Epidermal melanocyte (primary cell): ENCODE measurements around the gene OPN1MW3.
"Not testable (repeated sequence)": the region's sequence is repeated elsewhere in the genome, so short reads cannot be mapped to it uniquely, and the experiment has no call there.

Experiments
- DNase-seq: peaks from one replicate; pipeline ENCODE4 v3.0.0; 2011; ENCODE audit warnings: low spot score; ENCODE audit not compliant: insufficient read length

Gene OPN1MW3

DNA sequence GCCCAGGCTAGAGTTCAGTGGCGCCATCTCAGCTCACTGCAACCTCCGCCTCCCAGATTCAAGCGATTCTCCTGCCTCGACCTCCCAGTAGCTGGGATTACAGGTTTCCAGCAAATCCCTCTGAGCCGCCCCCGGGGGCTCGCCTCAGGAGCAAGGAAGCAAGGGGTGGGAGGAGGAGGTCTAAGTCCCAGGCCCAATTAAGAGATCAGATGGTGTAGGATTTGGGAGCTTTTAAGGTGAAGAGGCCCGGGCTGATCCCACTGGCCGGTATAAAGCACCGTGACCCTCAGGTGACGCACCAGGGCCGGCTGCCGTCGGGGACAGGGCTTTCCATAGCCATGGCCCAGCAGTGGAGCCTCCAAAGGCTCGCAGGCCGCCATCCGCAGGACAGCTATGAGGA is at the start of gene OPN1MW3:
Gene OPN1MW3, plus strand, starts transcription at position 301 of the 400 bp plus-strand sequence. Its CDS starts 38 bp downstream, at position 339.
- DNase-seq: not testable (repeated sequence)

DNA sequence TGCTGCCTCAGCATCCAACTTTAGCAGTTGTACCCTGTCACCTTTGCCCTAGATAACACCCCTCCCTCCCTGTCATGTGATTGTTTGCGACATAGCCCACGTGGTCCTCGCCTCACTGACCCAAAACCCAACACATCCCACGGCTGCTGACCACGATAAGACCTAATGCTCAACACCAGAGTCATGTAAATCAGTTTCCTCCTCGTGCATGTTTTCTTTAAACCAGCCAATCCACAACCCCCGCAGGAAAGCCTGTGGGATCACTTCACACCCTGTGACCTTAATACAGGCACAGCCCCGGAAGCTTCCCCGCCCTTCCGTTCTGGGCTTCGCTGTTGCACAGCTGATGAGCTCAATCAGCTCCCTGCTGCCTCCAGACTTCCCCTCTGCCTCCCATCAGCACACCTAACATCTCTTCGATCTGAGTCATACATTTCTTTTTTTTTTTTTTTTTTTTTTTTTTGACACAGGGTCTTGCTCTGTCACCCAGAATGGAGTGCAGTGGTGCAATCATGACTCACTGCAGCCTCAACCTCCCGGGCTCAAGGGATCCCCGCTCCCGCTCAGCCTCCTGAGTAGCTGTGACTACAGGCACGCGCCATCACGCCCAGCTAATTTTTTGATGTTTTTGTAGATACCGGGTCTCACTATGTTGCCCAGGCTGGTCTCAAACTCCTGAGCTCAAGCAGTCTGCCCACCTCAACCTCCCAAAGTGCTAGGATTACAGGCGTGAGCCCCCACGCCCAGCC is 47.5 kb upstream of the OPN1MW3 start:
- DNase-seq: not testable (repeated sequence)

DNA sequence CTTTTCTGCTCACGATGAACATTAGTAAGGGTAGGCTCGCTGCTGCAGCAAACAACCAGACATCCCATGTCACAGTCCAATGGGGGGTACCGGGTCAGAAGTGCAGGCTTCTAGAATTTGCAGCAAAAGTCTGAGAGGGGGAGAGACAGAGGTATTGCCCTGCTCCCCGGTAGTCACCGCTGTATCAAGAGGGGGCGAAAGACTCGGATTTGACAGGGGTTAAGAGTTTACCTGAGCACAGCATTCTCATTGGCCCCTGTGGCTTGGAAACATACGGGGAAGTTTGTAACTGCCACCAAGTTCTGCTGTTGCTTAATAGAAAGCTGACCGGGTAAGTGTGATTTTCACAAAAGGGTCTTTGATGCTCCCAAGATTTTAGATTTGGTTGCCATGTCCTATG is 46.3 kb upstream of the OPN1MW3 start:
- not testable (repeated sequence) for DNase-seq

DNA sequence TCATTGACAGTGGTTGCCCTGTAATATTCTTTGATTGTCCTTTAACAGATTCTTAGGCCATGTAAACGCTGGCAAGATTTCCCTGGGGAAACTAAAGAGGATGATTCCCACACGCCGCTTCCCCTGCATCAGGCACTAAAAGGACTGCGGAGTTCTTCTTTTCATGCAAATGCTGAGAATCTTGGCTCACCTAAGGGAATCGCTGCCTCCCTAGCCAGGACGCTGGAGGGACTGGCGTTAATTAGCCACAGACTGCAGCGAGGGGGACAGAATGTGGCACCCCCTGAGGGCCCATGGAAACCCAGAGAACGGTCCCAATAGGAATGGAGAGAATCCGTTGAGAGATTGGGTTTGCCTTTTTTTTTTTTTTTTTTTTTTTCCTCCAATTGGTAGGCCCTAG is 45.9 kb upstream of the OPN1MW3 start:
- not testable (repeated sequence) for DNase-seq

DNA sequence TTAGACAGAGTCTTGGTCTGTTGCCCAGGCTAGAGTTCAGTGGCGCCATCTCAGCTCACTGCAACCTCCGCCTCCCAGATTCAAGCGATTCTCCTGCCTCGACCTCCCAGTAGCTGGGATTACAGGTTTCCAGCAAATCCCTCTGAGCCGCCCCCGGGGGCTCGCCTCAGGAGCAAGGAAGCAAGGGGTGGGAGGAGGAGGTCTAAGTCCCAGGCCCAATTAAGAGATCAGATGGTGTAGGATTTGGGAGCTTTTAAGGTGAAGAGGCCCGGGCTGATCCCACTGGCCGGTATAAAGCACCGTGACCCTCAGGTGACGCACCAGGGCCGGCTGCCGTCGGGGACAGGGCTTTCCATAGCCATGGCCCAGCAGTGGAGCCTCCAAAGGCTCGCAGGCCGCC is 37.9 kb upstream of the OPN1MW3 start, which contains the start of gene OPN1MW2:
Gene OPN1MW2, plus strand, starts transcription at position 301 of the 400 bp plus-strand sequence. Its CDS starts 60 bp downstream, at position 361.
- not testable (repeated sequence) for DNase-seq

- DNase-seq: not testable (repeated sequence)
These were observed 32.1 kb upstream of the OPN1MW3 start for GRCh38 chrX:154225292-154225691.

DNA sequence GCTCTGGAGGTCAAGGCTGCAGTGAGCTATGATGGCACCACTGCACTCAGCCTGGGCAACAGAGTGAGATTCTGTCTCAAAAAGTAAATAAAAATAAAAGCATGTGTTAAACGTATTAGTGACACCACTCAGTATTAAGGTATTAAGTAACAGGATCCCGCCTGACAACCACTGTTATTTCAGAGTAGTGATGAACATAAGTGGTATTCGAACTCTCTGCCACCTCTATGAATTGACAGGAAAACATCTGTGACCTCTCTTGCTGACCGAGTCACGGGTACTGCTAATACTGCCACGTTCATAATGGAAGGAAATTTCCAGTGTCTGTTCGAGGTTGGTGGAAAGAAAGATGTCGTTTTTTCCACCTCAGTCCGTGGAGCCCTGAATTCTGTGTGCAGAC is 30.7 kb upstream of the OPN1MW3 start:
- DNase-seq: not testable (repeated sequence)

GRCh38 chrX:154231443-154231842 is 25.9 kb upstream of the OPN1MW3 start:
- DNase-seq: not testable (repeated sequence)

GRCh38 chrX:154233620-154234019 is 23.8 kb upstream of the OPN1MW3 start:
- DNase-seq: not testable (repeated sequence)

DNA sequence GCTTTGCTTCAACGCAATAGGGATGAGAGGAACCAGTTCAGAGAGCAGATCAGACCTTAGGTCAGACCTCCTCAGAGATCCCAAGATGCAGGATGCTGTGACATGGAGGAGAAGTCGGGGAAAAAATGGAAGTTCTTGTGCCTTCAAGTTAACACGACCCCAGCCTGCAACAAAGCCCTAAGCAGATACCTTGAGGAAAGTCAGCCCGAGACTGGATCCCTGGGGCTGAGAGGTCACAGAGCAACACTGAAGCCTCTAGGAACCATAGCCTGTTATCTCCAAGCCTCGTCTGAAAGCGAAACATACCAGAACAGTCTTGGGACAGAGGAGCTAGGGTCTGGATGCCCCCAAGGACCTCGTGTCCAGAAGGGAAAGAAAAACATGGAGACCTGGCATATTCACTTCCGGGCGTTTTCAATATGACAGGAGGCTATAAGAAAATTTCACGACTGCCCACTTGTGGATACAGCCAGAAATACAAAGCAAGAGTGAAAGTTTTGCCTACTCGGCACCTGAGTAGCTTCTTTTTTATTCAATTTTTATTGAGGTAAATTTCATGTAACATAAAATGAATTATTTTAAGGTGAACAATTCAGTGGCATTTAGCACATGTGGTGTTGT is 18.3 kb upstream of the OPN1MW3 start:
- DNase-seq: not testable (repeated sequence)

- peak; percentile 15 for DNase-seq
These were observed 17.3 kb upstream of the OPN1MW3 start for GRCh38 chrX:154239982-154240503.

DNA sequence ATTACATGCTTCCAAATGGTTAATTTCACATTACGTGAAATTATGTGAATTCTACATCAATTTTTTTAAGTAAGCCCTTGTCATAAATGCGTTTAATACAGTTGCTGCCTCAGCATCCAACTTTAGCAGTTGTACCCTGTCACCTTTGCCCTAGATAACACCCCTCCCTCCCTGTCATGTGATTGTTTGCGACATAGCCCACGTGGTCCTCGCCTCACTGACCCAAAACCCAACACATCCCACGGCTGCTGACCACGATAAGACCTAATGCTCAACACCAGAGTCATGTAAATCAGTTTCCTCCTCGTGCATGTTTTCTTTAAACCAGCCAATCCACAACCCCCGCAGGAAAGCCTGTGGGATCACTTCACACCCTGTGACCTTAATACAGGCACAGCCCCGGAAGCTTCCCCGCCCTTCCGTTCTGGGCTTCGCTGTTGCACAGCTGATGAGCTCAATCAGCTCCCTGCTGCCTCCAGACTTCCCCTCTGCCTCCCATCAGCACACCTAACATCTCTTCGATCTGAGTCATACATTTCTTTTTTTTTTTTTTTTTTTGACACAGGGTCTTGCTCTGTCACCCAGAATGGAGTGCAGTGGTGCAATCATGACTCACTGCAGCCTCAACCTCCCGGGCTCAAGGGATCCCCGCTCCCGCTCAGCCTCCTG is 9.9 kb upstream of the OPN1MW3 start:
- not testable (repeated sequence) for DNase-seq

DNA sequence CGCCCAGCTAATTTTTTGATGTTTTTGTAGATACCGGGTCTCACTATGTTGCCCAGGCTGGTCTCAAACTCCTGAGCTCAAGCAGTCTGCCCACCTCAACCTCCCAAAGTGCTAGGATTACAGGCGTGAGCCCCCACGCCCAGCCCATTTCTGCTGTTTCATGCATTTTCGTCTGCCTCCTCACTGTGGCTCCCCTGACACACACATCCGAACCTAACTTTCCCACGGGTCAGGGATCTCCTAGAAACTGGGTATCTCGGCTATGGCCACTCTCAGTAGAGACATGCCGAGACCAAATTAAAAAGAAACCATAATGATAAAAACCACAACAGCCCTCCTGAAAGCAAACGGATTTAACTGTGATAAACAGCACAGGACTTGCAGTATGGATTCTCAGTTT is 9.3 kb upstream of the OPN1MW3 start:
- not testable (repeated sequence) for DNase-seq

- DNase-seq: not testable (repeated sequence)
These were observed 1.3 kb downstream of the OPN1MW3 start for GRCh38 chrX:154258711-154259110.

DNA sequence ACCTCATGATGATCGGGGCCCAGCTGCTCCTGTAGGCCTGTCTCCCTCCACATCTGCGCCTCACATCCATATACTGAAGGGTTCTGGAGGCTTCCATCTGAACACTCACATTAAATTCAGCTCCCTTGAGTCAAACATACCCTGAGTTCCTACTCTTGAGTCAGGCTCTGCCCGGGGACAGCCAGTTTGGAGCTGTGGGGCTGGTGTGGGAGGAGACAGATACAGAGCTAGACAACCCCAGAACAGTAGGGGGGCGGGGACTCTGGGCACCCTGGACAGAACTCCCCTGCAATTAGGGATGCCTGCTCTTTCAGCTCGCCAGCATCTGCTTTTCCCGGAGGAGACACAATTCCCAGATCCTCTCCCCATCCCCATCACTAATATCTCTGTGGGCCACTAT is 5.7 kb downstream of the OPN1MW3 start:
- not testable (repeated sequence) for DNase-seq

DNA sequence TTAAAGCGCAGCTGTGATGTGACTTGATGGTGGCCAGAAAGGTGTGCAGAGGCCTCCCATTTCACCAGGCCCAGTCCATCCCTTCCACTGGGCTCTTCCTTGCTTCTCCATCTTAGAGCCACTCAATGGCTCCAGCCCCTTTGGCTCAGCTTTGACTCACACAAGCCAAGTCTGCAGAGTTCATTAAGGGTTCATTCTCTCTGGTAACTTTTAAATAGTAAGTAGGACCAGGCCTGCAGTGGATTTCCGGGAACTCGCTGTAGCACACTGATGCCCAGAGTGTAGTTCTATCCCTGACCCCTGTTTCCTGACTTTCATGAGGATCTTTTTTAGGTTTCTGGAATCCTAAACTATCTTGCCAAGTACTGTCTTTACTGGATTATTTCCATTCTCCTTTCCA is 11.9 kb downstream of the OPN1MW3 start:
- not testable (repeated sequence) for DNase-seq

DNA sequence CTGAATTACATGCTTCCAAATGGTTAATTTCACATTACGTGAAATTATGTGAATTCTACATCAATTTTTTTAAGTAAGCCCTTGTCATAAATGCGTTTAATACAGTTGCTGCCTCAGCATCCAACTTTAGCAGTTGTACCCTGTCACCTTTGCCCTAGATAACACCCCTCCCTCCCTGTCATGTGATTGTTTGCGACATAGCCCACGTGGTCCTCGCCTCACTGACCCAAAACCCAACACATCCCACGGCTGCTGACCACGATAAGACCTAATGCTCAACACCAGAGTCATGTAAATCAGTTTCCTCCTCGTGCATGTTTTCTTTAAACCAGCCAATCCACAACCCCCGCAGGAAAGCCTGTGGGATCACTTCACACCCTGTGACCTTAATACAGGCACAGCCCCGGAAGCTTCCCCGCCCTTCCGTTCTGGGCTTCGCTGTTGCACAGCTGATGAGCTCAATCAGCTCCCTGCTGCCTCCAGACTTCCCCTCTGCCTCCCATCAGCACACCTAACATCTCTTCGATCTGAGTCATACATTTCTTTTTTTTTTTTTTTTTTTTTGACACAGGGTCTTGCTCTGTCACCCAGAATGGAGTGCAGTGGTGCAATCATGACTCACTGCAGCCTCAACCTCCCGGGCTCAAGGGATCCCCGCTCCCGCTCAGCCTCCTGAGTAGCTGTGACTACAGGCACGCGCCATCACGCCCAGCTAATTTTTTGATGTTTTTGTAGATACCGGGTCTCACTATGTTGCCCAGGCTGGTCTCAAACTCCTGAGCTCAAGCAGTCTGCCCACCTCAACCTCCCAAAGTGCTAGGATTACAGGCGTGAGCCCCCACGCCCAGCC is 27.3 kb downstream of the OPN1MW3 start:
- DNase-seq: not testable (repeated sequence)

DNA sequence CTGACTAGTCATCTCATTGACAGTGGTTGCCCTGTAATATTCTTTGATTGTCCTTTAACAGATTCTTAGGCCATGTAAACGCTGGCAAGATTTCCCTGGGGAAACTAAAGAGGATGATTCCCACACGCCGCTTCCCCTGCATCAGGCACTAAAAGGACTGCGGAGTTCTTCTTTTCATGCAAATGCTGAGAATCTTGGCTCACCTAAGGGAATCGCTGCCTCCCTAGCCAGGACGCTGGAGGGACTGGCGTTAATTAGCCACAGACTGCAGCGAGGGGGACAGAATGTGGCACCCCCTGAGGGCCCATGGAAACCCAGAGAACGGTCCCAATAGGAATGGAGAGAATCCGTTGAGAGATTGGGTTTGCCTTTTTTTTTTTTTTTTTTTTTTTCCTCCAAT is 29.0 kb downstream of the OPN1MW3 start:
- not testable (repeated sequence) for DNase-seq

- DNase-seq: no peak
These were observed 37.6 kb downstream of the OPN1MW3 start, which contains the start of gene TEX28 for GRCh38 chrX:154294791-154295574. TEX28 (minus strand) TSS chrX:154295124; CDS start chrX:154292117, 3,007 bp downstream.
